Suprapubic skin (tissue), 4 donors: ENCODE results near the gene IDH3B. TPM values are rescaled to one million over a fixed set of nuclear protein-coding genes. Genes with fewer than 3 reads are reported as not detected.

ENCODE experiments used
- DNase-seq, 2 donors: peaks; one replicate each; pipeline ENCODE4 v3.0.0-alpha.2; 2019; ENCODE audit warnings: low spot score in 2 of 2
- H3K27ac ChIP-seq: fragments of 200-600 bp; sonication (generic); one replicate; pipeline ENCODE4 v1.5.1; 2019
- H3K27me3 ChIP-seq: fragments of 200-600 bp; sonication (generic); one replicate; pipeline ENCODE4 v1.5.1; 2019
- H3K36me3 ChIP-seq: fragments of 200-600 bp; sonication (generic); one replicate; pipeline ENCODE4 v1.5.1; 2019
- H3K4me1 ChIP-seq: fragments of 200-600 bp; sonication (generic); one replicate; pipeline ENCODE4 v1.5.1; 2019
- H3K4me3 ChIP-seq: fragments of 200-600 bp; sonication (generic); one replicate; pipeline ENCODE4 v1.5.1; 2019; ENCODE audit warnings: mild to moderate bottlenecking
- H3K9me3 ChIP-seq: fragments of 200-600 bp; sonication (generic); one replicate; pipeline ENCODE4 v1.5.1; 2019
- EP300 ChIP-seq: sonication (generic); formaldehyde crosslinking; IDR thresholded peaks from one replicate; pipeline ENCODE4 v1.6.1; 2017; ENCODE audit warnings: antibody characterized with exemption
- POLR2A ChIP-seq, 2 donors: fragments of 450-650 bp; IDR thresholded peaks; one replicate each; pipeline ENCODE4 v1.6.1; 2017; ENCODE audit warnings: antibody characterized with exemption in 2 of 2, mild to moderate bottlenecking in 2 of 2, moderate library complexity in 2 of 2
- POLR2AphosphoS5 ChIP-seq, 3 donors: sonication (generic); formaldehyde crosslinking; IDR thresholded peaks; one replicate each; pipeline ENCODE4 v1.6.1; 2017; ENCODE audit warnings: antibody characterized with exemption in 3 of 3
- WGBS: methylation state at CpG from one replicate; pipeline ENCODE4 v1.1.5; 2018; 5-methylcytosine and 5-hydroxymethylcytosine counted together
- total RNA-seq, 4 donors: library from RNA; depleted of rRNA; stranded (reverse); fragments of >200 nt; gene quantifications; one replicate each; pipeline ENCODE4 v1.1.0, GENCODE V29; 2016
- TF ChIP-seq, protein P1 (sequence below), 2 donors: fragments of 200-600 bp in 1 of 2; fragments of 450-650 bp in 1 of 2; sonication (generic) in 1 of 2; IDR thresholded peaks; one replicate each; pipeline ENCODE4 v1.5.1; 2016 to 2019; ENCODE audit warnings: antibody characterized with exemption in 2 of 2, mild to moderate bottlenecking in 1 of 2, moderate library complexity in 1 of 2

The IDH3B gene
- total RNA-seq, 4 donors from 2014 or later, result 119 to 135 (median 121) TPM

GRCh38 chr20:2701671-2702081, 37.7 kb upstream of the IDH3B start:
- Histone ChIP-seq H3K4me3 (no peak overlapping the region), H3K27ac (no peak overlapping the region), H3K4me1 (no peaks in the 10 kb centered on the region), H3K27me3 (peaks cover 9% of the 10 kb centered on the region), H3K9me3 (no peaks in the 10 kb centered on the region), H3K36me3 (no peaks in the 10 kb centered on the region)
- DNase-seq, result peak in 1 of 2 donors; percentile 62
- TF ChIP-seq POLR2A (IDR thresholded peaks at IDR 0.05) (no peak), EP300 (no peak), POLR2AphosphoS5 (IDR thresholded peaks at IDR 0.05) (no peak)
- TF ChIP-seq, protein P1, sequence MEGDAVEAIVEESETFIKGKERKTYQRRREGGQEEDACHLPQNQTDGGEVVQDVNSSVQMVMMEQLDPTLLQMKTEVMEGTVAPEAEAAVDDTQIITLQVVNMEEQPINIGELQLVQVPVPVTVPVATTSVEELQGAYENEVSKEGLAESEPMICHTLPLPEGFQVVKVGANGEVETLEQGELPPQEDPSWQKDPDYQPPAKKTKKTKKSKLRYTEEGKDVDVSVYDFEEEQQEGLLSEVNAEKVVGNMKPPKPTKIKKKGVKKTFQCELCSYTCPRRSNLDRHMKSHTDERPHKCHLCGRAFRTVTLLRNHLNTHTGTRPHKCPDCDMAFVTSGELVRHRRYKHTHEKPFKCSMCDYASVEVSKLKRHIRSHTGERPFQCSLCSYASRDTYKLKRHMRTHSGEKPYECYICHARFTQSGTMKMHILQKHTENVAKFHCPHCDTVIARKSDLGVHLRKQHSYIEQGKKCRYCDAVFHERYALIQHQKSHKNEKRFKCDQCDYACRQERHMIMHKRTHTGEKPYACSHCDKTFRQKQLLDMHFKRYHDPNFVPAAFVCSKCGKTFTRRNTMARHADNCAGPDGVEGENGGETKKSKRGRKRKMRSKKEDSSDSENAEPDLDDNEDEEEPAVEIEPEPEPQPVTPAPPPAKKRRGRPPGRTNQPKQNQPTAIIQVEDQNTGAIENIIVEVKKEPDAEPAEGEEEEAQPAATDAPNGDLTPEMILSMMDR (IDR thresholded peaks at IDR 0.05), result no peak
- WGBS, result 85% methylated on average over 5 of the region's 5 CpGs

DNA sequence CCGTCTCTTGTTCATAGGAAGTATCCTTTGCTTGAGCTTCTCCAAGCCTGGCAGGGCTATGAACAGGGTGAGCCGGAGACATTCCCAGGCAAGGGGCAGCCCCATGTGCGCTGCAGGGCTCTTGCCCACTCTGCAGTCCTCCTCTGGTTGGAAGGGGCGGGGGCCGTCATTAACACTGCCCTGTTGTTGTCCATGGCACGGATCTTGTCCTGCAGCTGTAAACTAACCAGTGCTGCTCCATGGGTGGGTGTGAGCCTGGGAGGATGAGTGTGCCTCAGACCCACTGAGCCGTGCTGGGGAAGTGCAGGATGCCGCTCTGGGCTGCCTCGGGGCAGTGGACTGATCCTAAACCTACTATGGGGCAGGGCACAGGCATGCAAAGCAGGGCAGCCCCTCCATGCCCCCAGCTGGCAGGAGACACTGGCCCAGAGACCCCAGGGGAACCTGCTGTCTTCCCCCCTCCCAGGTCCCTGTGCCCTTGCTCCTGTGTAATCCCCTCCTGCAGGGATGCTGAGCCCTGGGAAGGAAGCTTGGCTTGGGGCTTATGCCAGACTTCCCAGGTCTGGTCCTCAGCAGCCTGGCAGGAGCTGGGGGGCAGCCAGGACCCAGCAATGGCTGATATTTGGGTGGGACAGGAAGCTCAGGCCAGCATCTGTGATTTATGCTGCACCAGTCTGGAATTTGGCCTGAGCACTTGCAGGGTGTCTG, 37.1 kb upstream of the IDH3B start:
- no peaks in the 10 kb centered on the region for H3K4me1 ChIP-seq
- no peak overlapping the region for H3K4me3 ChIP-seq
- no peaks in the 10 kb centered on the region for H3K36me3 ChIP-seq
- H3K9me3 ChIP-seq, result no peaks in the 10 kb centered on the region
- H3K27ac ChIP-seq, result no peak overlapping the region
- peaks cover 10% of the 10 kb centered on the region for H3K27me3 ChIP-seq
- 71% methylated on average over 6 of the region's 9 CpGs for WGBS
- DNase-seq, result peak; percentile 49 to 68
- TF ChIP-seq EP300, result no peak
- TF ChIP-seq, protein P1 (IDR thresholded peaks at IDR 0.05), result no peak
- TF ChIP-seq POLR2A (IDR thresholded peaks at IDR 0.05), result no peak
- TF ChIP-seq POLR2AphosphoS5 (IDR thresholded peaks at IDR 0.05), result no peak

DNA sequence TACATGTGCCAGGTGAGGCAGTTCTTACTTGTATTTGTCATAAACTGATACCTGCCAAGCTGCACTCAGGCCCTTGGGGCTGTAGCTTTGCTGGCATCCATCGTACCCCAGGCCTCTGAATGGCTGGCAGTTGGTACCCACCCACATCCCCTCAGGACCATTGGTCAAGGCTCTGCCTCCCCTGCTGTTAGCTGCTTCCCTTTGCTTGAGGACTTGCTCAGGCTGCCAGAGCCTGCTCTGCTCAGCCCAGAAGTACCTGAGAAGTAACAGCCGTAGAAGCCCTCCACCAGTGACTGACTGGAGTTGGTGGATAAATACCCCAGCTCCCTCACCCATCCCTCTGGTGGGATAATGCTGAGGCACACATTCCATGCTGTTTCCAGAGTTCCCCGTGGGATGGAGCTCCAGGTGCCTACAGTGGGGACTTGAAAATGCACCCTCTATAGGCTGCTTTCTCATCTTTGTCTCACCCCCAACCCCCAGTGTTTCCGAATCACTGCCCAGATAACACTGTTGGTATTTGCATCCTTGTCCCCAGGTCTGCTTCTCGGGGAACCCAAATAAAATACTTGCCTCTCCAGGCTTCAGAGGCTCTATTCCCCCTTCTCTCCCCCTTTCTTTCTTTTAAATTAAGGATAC, 35.9 kb upstream of the IDH3B start:
- H3K27me3 ChIP-seq, result peaks cover 12% of the 10 kb centered on the region
- no peaks in the 10 kb centered on the region for H3K36me3 ChIP-seq
- H3K9me3 ChIP-seq, result no peaks in the 10 kb centered on the region
- no peak overlapping the region for H3K27ac ChIP-seq
- whole genome bisulfite sequencing, result 76% methylated on average over 4 of the region's 5 CpGs
- no peaks in the 10 kb centered on the region for H3K4me1 ChIP-seq
- peak in 1 of 2 donors; percentile 18 for DNase-seq
- TF ChIP-seq POLR2A (IDR thresholded peaks at IDR 0.05), result no peak
- no peak for TF ChIP-seq POLR2AphosphoS5 (IDR thresholded peaks at IDR 0.05)
- TF ChIP-seq, protein P1 (IDR thresholded peaks at IDR 0.05), result no peak
- H3K4me3 ChIP-seq, result no peak overlapping the region

GRCh38 chr20:2698912-2699311, 34.9 kb upstream of the IDH3B start:
- peak; percentile 42 to 48 for DNase-seq
- Histone ChIP-seq H3K4me3 (no peak overlapping the region), H3K27me3 (peaks cover 22% of the 10 kb centered on the region), H3K27ac (no peak overlapping the region), H3K9me3 (no peaks in the 10 kb centered on the region), H3K36me3 (no peaks in the 10 kb centered on the region), H3K4me1 (peaks cover under 1% of the 10 kb centered on the region)
- no peak for TF ChIP-seq POLR2A (IDR thresholded peaks at IDR 0.05)
- no peak for TF ChIP-seq POLR2AphosphoS5 (IDR thresholded peaks at IDR 0.05)
- TF ChIP-seq, protein P1 (IDR thresholded peaks at IDR 0.05), result no peak
- TF ChIP-seq EP300, result no peak
- 87% methylated on average over 4 of the region's 4 CpGs for WGBS

- Histone ChIP-seq H3K4me1 (peaks cover 7% of the 10 kb centered on the region), H3K36me3 (no peaks in the 10 kb centered on the region), H3K9me3 (no peaks in the 10 kb centered on the region), H3K4me3 (no peak overlapping the region), H3K27ac (no peak overlapping the region), H3K27me3 (peaks cover 28% of the 10 kb centered on the region)
- DNase-seq, result peak; percentile 44 to 73
- 90% methylated on average over 4 of the region's 4 CpGs for WGBS
- TF ChIP-seq EP300, result no peak
- TF ChIP-seq POLR2A (IDR thresholded peaks at IDR 0.05), result no peak
- no peak for TF ChIP-seq POLR2AphosphoS5 (IDR thresholded peaks at IDR 0.05)
- TF ChIP-seq, protein P1 (IDR thresholded peaks at IDR 0.05), result no peak
Measured at GRCh38 chr20:2698186-2698817, 34.3 kb upstream of the IDH3B start.
